ENCODE measurements around the gene PDLIM4.

PDLIM4 gene

DNA sequence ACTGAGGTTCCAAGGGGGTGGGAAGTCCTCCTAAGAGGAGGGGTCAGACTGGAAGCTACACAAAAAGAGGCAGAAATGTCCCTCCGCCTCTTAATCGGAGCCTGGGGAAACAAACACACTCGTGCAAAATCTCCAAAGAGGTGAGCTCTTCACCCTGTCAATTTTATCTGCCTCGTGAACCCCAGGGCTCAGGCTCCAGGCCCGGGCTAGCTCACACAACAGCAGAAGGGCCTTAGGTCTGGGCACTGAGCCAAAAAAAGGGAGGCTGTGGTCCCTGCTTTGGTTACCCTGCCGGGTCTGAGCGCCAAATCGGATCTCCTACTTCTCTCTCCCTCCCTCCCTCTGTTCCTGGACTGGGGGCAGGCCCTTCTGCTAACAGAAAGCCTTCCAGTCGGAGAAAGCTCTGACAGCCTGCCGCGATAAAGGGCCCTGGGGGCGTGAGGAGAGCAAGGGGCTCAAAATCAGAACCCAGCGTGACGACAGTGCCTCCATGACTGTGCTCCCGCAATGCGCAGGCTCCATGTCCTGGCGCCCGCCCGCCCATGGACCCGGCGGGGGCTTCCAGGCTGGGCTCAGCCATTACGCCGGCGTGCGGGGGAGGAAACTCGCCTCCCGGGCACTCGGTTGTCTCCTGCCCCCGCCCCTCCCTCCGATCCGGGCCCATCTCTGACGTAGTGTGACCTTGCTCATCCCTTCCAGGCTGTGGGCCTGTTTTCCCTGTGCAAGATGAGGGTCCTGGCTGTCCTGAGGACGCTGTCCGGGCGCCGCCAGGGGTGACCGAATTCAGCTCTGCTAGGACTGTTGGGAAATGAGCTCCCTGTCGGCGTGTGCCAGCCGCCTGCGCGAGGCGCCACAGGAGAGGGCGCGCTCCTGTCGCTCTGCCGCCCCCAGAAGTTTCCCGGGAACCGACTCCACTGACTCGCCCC lies 35.8 kb downstream of the PDLIM4 start:
- DNase-seq = peak; percentile 72

DNA sequence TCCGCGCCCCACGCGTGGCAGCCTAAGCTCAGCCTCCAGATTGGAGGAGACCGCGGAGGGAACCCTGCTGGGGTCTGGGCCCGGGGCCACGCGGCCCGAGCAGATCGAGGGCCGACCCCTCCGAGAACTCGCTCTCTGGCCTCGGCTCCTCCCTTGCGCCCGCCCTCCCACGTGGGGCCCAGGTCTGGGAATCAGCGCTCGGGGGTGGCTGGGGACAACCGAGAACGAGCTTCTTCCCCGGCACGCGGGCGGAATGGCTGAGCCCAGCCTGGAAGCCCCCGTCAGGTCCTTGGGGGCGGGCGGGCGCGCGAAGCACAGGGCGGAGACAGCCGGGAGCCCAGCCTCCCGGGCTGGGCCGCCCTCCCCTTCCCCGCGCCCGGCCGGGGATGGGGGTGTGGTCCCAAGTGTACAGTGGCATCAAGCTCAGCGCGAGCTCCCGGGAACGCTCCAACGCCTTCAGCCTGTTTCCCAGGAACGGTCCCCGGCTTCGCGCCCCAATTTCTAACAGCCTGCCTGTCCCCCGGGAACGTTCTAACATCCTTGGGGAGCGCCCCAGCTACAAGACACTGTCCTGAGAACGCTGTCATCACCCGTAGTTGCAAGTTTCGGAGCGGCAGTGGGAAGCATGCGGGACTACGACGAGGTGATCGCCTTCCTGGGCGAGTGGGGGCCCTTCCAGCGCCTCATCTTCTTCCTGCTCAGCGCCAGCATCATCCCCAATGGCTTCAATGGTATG lies 36.7 kb downstream of the PDLIM4 start, which contains the start of gene SLC22A4:
TSS of gene SLC22A4 (plus strand) at position 403 of the 736 bp plus-strand sequence. CDS start at position 626, 223 bp downstream.
- DNase-seq = peak; percentile 82

DNA sequence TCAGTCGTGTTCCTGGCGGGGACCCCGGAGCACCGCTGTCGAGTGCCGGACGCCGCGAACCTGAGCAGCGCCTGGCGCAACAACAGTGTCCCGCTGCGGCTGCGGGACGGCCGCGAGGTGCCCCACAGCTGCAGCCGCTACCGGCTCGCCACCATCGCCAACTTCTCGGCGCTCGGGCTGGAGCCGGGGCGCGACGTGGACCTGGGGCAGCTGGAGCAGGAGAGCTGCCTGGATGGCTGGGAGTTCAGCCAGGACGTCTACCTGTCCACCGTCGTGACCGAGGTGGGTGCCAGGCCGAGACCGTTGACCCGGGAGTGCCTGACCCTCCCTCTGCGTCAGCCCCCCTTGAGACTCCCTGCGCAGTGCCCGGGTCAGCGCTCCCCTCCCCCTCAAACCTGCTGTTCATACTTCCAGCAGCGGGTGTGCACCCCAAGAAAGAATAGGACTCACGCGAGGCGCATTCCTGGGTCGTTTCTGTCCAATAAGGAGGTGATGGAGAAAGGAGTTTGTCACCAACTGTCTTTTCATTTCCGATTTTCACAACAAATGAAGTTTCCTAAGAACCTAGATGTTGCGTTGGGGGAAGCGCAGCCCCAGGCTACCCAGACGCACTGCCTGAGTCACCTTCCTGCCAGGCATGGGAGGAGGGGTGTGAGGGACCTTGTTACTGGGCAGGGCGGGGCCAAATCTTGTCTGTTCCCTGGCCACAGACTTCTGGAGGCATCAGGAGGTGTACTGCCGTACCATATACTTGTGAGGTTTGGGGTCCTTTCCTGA lies 37.4 kb downstream of the PDLIM4 start:
- no peak for DNase-seq

DNA sequence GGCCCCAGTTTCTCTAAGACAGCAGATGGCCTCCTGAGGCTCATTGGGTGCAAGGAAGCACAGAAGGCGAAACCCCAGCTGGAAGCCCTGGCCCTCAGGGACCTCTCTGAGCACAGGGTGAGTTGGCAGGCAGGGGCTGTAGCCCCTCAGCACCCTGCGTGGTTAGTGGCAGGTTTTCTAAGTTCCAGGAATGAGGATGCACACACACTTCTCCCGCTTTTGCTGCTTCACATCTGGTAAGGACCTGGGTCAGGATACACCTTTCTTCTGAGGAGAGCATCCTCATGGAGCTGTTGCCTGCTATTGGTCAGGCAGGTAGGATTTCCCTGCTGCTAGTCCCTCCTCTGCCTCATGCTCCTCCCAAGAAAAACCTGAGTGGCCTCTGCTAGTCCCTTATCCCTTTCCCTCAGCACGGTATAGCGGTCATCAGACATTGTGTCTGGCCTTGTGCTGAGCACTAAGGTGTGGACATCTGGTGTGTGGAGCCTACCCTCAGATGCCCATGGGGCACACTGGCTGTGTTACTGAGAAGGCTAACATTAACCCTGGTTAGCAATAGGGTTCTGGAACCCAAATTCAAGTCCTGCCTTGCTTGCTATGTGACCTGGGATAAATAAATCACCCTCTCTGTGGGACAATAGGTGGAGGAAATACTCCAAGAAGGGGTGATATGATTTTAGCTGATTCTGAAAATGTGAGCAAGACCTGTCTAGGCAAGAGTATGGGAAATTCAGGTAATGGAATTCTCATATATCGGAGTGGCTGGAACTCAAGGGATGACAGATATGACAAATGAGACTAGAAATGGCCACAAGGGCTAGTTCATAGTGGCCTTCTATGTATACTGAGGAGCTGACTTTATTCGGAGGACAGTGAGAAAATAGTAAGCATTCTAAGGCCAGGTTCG lies 38.3 kb downstream of the PDLIM4 start:
- no peak for DNase-seq

DNA sequence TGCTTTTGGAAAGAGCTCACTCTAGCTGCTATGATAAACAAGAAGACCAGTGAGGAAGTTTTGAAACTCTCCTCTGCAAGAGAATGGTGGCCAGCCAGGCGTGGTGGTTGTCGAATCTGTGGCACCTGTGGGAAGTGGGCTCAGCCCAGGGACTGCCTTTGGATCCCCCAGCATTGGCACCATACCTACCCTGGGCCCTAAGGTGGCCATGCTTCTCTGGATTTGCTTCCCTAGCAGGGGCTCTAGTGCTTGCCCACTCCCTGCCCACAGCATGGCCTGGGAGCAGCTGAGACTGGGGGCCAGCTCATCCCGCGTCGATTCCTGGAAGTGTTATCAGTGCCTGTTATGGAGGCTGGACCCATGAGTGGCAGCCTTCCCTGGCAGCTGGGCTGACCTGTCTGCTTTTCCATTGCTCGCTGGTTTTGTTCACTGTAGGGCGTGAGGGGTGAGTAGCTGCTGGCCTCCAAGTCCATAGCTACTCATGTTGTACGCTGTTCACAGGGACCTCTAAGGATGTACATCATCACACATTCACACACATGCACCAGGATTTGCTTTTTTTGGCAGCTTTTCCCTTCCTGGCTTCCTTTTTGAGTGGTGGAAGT lies 39.0 kb downstream of the PDLIM4 start:
- no peak for DNase-seq

DNA sequence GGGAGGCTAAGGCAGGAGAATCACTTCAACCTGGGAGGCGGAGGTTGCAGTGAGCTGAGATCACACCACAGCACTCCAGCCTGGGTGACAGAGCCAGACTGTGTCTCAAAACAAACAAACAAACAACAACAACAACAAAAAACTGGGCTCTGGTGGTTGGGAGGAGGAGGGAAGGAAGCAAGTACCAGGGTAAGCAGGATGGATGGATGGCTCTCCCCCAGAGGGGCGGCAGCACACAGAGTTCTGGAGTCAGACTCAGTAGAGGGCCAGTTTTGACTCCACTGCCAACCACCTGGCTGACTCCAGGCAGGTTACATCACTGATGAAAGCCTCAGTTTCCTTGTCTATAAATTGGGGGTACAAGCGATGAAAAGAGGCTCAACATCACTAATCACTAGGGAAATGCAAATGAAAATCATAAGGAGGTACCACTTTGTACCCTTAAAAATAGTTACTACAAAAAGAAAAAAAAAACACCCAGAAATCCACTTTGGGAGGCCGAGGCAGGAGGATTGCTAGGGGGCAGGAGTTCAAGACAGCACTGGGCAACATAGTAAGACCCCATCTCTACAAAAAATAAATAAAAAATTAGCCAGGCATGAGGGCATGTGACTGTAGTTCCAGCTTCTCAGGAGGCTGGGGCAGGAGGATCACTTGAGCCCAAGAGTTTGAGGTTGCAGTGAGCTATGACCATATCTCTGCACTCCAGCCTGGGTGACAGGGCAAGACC lies 39.9 kb downstream of the PDLIM4 start:
- DNase-seq = no peak

DNA sequence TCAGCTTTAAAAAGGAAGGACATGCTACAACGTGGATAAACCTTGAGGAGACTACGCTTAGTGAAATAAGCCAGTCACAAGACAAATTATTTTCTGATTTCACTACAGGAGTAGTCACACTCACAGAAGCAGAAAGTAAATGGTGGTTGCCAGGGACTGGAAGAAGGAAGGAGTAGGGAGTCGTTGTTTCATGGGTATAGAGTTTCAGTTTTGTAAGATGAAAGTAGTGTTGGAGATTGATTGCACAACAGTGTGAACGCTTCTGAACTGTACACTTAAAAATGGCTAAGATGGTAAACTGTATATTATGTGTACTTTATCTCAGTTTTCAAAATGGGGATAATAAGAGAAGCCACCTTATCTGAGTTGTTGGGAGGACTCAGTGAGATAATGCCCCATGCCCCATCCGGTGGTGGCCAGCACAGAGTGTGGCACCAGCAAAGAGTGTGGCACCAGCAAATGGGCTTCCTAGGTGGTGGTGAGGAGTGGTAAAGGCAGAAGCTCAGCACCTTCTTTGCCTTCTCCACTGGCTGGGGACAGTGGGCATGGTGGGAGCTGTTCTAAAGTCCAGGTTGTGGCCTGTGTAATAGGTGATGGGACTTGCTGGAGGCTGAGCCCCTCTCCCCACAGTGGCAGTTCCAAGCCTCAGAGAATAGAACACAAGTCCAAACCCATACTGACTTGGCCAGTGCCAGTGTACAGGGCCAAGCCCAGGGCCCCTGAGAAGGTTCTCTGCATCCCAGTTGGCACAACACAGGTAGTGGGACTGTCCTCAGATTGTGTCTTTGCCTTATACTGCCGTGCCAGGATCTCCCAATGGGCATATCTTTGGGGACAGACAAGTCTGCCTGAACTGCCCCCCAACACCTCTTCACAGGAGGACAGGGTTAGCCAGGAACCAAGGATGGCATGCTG lies 41.1 kb downstream of the PDLIM4 start:
- DNase-seq = no peak

DNA sequence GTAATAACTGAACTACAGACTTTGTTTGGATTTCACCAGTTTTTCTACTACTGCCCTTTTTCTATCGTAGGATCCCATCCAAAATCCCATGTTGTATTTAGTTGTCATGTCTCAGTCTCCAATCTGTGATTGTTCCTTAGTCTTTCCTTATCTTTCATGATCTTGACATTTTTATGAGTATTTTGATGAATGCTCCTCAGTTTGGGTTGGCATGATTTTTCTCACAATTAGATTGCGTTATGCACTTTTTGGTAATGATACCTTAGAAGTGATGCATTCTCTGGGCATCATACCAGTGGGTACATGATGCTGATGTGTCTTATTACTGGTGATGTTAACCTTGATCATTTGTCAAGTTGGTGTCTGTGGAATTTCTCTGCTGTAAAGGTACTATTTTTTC lies 42.4 kb downstream of the PDLIM4 start:
- DNase-seq = no peak

DNA sequence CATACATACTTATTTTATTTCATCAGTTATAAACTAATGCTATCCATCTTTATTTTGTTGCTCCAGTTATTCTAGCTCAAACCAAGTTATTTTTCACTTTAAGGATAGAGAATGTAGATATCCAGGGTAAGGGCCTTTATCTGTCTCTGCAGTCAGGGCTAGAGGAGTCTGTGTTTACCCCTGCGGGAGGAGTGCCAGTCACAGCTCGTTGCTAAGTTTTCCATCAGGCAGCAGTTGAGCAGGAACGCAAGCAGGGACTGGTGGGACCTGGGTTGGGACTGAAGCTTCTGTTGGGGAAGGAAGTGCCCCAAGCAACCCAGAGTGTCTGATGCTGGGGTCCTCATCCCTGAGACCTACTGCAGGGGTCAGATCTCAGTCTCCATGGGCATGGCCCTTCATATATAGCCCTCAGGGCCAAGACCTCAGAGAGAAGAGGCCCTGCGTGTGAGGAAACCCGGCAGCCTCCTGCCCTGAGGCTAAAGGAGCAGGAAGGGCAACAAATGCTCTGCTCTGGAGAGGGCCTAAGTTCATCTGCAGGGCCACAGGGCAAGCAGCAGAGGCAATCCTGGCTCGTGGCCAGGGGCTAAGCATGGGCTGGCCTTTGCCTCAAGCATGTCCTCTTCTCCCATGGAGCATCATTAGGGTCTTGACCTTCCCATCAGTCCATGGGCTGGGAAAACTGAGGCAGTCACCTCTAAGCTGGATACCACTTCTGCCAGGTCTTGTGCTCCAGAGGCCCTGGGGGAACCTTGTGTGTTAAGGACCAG lies 43.3 kb downstream of the PDLIM4 start:
- DNase-seq = no peak

DNA sequence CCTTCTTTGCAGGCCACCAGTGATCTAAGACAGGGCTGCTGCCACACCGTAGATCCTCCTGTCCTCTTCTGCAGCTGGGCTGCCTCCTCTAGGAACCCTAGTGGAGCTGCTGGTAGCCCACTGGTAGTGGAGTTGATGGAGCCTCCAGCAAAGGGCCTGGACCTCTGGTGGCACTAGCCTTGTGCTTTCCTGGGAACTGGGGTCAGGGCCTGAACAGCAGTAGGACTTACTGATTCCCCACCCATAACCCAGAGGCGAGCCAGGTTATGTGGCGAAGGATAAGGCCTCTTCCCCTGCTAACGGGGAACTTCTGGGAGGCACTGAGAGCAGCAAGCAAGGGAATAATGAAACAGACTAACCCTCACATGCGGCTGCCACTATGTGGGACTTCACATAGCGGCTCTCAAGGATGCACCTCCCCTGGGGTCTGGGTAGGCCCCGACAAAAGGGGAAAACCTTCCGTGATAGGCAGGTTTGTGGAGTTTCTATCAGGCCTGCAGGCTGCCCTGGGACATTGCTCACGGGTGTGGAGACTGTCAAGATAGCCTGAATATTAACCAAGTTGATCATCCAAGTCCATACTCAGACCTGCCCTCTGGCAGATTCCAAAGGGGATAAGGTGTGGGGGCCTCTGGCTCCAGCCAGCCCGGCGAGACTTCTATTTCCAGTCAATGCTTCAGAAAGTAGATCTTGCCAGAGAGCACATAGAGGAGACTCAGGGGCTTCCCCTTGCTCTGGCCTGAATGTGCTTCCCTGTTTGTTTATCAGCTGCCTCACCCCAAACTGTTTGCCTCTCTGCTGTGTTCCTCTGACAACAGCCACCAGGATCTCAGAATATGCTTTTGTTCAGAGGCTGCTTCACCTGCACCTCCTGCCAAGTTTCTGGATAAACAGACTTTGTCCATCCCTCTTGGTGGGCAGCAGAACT lies 44.1 kb downstream of the PDLIM4 start:
- DNase-seq = no peak

DNA sequence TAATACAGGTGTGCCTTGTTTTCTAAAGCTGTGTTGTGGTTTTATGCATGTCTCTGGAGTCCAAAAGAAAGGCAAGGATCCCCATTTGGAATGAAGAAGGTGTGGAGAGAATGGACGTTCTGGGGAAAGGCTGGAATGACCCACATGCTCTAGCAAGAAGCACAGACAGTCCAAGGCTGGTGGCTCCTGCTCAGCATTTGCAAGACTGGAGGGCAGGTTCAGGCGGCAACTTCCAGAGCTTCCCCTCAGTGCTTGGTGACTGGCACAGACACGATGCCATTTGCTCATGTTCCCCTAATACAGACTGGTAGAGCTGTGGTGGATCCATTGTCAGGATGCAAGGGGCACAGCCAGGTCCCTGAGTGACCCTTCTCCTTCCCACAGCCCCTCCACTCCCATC lies 44.9 kb downstream of the PDLIM4 start:
- DNase-seq = no peak

DNA sequence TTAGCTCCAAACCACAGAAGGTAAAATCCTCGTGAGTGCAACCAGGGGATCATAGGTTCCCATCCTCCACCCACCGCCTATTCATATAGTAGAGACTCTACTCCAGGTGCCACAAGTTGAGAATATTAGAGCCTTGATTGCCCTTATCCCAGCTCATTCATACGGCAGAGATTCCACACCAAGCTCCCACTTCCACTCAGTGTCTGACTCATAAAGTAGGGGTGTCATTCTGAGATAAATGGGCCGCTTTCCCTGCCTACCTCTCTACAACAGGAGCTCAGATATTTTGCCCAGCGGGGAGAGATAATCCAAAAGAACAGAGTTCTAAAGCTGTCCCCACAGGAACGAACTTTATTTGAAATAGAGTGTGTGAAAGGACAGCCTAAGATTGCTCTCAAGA lies 46.1 kb downstream of the PDLIM4 start:
- DNase-seq = no peak

DNA sequence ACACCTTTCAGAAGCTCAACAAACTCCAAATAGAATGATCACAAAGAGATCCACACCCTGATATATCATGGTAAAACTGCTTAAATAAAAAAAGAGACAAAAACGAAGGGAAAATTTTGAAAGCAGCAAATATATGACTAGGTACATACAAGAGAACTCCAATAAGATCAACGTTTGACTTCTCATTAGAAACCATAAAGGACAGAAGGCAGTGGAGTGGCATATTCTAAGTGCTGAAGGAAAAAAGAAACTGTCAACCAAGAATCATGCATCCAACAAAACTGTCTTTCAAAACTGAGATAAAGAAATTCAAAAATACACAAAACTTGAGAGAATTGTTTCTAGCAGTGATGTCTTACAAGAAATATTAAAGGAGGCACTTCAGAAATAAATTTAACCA lies 47.9 kb downstream of the PDLIM4 start:
- DNase-seq = no peak

DNA sequence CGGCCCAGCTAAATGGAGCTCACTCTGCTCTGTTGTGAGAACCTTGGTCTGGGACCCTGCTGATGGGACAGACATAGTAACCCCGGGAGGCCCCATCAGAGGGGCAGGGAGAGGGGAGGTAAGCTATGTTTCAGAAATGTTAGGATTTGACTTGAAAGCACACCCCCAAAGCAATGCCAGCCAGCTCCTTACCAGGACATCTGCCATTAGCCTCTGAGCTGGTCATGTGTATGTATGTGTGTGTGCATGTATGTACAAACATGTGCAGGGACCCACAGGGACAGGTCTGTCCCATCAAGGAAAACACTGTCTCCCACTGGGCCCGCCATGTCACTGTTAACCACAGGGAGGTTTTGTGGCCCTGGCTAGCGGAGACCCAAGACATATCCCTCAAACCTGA lies 51.2 kb downstream of the PDLIM4 start:
- DNase-seq = no peak

DNA sequence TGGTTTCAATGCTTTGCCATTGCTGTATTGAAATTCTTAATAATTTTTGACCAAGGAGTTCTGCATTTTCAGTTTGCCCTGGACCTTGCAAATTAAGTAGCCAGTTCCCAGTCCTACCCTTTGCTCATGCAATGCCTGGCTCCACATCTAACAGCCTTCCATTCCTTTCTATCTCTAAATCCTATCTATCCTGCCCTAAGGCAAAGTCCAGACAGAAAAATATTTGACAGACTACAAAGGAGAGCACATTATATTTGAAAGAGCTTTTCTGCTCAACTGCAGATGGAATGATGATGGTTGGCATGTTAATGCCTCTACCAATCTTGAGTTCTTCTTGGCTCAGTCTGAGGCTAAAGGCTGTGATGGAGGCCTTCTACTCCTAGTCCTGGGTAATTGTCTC lies 52.2 kb downstream of the PDLIM4 start:
- DNase-seq = no peak

DNA sequence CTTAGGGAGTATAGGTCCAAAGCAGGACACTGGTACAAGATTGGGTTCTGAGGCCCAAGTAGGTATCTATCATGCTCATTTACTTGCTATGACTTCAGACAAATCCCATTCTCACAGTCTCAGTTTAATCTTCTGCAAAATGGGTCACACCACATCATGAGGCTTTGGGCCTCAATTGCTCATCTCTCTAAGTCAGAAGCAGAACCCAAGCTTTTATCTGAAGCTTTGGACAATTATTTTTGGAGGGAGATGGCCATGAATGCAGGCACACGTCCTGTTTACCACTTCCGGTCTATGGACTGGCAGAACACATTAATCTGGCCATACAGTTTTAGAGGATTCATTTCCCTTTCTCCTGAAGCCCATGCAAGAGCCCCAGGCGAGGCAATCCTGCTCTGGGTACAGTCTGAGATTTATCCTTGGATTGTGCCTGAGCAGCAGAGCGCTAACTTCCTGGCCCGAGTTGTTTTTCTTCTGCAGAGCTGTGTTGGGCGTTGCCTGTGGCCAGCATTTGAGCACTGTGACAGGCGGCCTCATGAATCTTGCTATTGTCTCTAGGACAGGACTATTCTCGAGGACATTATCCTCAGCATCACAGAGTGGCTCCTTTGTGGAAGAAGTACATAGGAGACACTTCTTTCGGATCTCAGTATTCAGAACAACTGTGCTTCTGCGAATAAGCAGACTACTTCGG lies 52.8 kb downstream of the PDLIM4 start:
- DNase-seq = no peak

DNA sequence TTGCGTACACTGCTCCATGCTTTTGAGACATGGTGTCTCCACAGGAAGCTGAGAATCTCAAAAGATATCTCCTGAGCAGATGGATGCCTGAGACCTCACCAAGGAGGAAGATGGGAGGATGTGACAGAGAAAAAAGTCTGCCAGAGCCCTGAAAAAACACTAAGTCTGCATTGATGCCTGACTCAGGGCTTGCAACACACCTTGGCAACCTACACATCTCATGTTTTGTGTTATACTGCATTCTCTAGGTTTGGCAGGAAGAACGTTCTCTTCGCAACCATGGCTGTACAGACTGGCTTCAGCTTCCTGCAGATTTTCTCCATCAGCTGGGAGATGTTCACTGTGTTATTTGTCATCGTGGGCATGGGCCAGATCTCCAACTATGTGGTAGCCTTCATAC lies 55.9 kb downstream of the PDLIM4 start:
- DNase-seq = no peak

Measured in NCI-H774 (cell line).